ENCODE results near the gene C14orf132. TPM values are rescaled to one million over a fixed set of nuclear protein-coding genes. Genes with fewer than 3 reads are reported as not detected.

C14orf132 gene
- total and polyA plus RNA-seq, 3 donors from 2014 or later = 1.4 to 8.4 (median 2.5) TPM

DNA sequence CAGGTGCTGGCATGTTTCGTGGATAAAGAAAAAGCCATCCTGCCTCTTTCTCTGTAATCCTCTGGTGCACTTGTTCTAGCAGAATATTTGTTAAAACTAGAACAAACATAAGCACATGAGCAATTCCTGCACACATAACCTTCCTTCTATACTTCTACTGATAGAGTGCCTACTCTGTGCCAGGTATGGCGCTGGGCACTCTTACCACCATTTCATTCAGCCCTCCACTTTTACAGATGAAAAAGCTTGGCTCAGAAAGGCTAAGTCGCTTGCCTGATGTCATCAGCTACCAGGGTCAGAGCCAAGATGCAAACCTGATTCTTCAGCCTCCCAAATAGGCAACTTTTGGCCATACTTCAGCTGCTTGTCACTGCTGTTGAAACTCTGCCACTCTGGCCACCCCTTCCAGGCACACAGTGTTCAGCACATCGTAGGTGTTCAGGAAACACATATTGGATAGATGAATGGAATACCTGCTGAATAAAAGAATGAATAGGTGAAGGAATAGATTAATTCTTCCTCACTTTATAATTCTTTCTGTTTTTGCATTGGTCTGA, 10.0 kb upstream of the C14orf132 start:
- 93 to 95% methylated on average over 4 of the region's 4 CpGs for WGBS, 2 donors
- intact Hi-C loops (cut with DNase I; ENCODE audit: low total_unique reads) = no loop called here

DNA sequence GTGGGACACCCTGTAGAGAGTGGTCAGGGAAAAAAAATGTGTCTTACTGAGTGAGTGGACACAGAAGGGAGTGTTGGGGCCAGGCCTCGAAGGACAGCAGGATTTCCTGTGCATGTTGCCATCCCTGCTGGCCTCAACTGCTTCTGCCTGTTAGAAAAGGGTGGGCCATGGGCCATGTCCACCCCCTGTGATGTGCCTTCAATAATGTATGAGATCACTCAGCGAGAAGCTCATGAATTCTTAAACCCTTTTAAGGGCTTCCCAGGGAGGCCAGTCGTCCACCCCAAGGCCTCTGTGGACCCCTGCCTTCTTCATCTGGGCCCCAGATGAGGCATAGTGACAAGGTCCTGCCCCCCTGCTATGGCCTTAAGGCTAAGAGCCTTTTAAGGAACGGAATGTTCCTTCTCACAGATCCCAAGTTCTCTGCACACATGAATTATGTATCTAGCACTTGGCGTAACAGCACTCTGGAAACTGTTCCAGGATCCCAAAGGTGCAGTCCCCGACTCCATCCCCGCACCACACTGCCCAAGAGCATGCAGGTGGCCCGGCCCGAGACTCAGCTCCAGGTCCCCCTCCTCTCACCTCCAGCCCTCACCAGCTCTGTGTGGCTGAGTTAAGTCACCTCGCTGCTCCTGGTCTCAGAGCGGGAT, 8.9 kb upstream of the C14orf132 start:
- TF ChIP-seq, protein P1, sequence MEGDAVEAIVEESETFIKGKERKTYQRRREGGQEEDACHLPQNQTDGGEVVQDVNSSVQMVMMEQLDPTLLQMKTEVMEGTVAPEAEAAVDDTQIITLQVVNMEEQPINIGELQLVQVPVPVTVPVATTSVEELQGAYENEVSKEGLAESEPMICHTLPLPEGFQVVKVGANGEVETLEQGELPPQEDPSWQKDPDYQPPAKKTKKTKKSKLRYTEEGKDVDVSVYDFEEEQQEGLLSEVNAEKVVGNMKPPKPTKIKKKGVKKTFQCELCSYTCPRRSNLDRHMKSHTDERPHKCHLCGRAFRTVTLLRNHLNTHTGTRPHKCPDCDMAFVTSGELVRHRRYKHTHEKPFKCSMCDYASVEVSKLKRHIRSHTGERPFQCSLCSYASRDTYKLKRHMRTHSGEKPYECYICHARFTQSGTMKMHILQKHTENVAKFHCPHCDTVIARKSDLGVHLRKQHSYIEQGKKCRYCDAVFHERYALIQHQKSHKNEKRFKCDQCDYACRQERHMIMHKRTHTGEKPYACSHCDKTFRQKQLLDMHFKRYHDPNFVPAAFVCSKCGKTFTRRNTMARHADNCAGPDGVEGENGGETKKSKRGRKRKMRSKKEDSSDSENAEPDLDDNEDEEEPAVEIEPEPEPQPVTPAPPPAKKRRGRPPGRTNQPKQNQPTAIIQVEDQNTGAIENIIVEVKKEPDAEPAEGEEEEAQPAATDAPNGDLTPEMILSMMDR (IDR thresholded peaks at IDR 0.05) = no peak
- TF ChIP-seq POLR2A (IDR thresholded peaks at IDR 0.05) = no peak
- intact Hi-C loops (cut with DNase I; ENCODE audit: low total_unique reads) = no loop called here
- Histone ChIP-seq H3K4me1 (no peaks in the 10 kb centered on the region), H3K9me3 (no peaks in the 10 kb centered on the region), H3K4me3 (no peak overlapping the region), H3K27me3 (no peaks in the 10 kb centered on the region), H3K36me3 (ENCODE audit: low read depth, missing control alignments) (no peaks in the 10 kb centered on the region), H3K27ac (no peak overlapping the region)
- DNase-seq = no peak
- WGBS, 2 donors = 64 to 70% methylated on average over 10 to 11 of the region's 11 CpGs

More for the DNA sequence above, 10.0 kb upstream of the C14orf132 start:
- Histone ChIP-seq H3K4me1 (no peaks in the 10 kb centered on the region), H3K36me3 (ENCODE audit: low read depth, missing control alignments) (no peaks in the 10 kb centered on the region), H3K27ac (no peak overlapping the region), H3K27me3 (no peaks in the 10 kb centered on the region), H3K4me3 (no peak overlapping the region), H3K9me3 (no peaks in the 10 kb centered on the region)
- no peak for DNase-seq
- TF ChIP-seq POLR2A (IDR thresholded peaks at IDR 0.05) = no peak
- TF ChIP-seq, protein P1 (IDR thresholded peaks at IDR 0.05) = no peak

DNA sequence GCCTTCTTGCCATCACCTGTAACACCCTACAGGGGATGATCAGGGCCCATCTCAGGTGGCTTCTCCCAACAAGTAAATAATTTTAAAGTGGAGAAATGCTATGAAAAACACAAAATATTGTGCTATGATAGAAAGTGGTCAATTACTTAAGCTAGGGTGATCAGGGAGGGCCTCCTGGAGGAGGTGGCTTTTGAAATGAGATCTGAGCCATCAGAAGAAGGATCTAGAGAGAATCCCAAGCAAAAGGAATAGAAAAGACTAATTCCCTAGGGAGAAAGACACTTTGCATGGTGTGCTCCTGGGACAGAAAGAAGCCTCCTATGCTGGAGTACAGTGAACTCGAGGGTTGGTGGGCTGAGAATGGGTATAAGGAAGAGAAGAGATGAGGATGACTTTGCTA, 7.5 kb upstream of the C14orf132 start:
- 88 to 92% methylated on average over 1 of the region's 1 CpG for WGBS, 2 donors
- no peak overlapping the region for H3K4me3 ChIP-seq

DNA sequence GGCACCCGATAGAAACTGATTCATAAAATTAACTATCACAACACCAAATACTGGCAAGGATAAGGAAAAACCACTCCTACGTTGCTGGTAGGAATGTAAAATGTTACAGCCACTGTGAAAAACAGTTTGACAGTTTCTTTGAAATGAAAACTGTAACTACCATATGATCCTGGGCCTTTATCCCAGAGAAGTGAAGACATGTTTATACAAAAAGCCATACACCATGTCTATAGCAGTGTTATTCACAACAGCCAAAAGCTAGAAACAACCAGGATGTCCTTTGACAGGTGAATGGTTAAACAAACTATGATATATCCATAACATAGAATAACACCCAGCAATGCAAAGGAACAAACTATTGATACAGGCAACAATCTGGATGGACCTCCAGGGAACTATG, 3.7 kb upstream of the C14orf132 start:
- intact Hi-C loops (cut with DNase I; ENCODE audit: low total_unique reads) = no loop called here
- Histone ChIP-seq H3K27me3 (no peaks in the 10 kb centered on the region), H3K27ac (no peak overlapping the region), H3K36me3 (ENCODE audit: low read depth, missing control alignments) (no peaks in the 10 kb centered on the region), H3K4me3 (no peak overlapping the region), H3K9me3 (no peaks in the 10 kb centered on the region), H3K4me1 (no peaks in the 10 kb centered on the region)
- DNase-seq = no peak
- TF ChIP-seq POLR2A (IDR thresholded peaks at IDR 0.05) = no peak
- TF ChIP-seq, protein P1 (IDR thresholded peaks at IDR 0.05) = no peak
- 41 to 51% methylated on average over 2 of the region's 2 CpGs for WGBS, 2 donors

More for the DNA sequence above, 7.5 kb upstream of the C14orf132 start:
- H3K27ac ChIP-seq = no peak overlapping the region
- H3K4me1 ChIP-seq = no peaks in the 10 kb centered on the region
- DNase-seq = no peak
- no peaks in the 10 kb centered on the region for H3K9me3 ChIP-seq
- no peaks in the 10 kb centered on the region for H3K36me3 ChIP-seq (ENCODE audit: low read depth, missing control alignments)
- H3K27me3 ChIP-seq = no peaks in the 10 kb centered on the region
- TF ChIP-seq POLR2A (IDR thresholded peaks at IDR 0.05) = no peak
- TF ChIP-seq, protein P1 (IDR thresholded peaks at IDR 0.05) = no peak
- intact Hi-C loops (cut with DNase I; ENCODE audit: low total_unique reads) = no loop called here

All from testis (tissue), 3 donors.